Hepatocyte (in vitro differentiated cells): ENCODE measurements around the gene CEP152. TPM values are rescaled to one million over a fixed set of nuclear protein-coding genes. Genes with fewer than 3 reads are reported as not detected.

Experiments
- DNase-seq: peaks from one replicate; pipeline ENCODE4 v3.0.0-alpha.2; 2016; ENCODE audit warnings: low spot score
- H2AFZ ChIP-seq: fragments of 200-600 bp; sonication (generic); 2 replicates; pipeline ENCODE4 v1.6.0; 2016; ENCODE audit warnings: antibody characterized with exemption, mild to moderate bottlenecking
- H3K27ac ChIP-seq: fragments of 200-600 bp; sonication (generic); 2 replicates; pipeline ENCODE4 v1.5.1; 2016; ENCODE audit warnings: mild to moderate bottlenecking
- H3K27me3 ChIP-seq: fragments of 200-600 bp; sonication (generic); 2 replicates; pipeline ENCODE4 v1.6.1; 2016
- H3K36me3 ChIP-seq: fragments of 200-600 bp; sonication (generic); replicated peaks from 2 replicates; pipeline ENCODE4 v1.5.1; 2016; ENCODE audit warnings: low read depth; ENCODE audit not compliant: insufficient read depth
- H3K4me1 ChIP-seq: fragments of 200-600 bp; sonication (generic); 2 replicates; pipeline ENCODE4 v1.5.1; 2016; ENCODE audit warnings: mild to moderate bottlenecking, moderate library complexity; ENCODE audit not compliant: insufficient read depth
- H3K4me2 ChIP-seq: fragments of 200-600 bp; sonication (generic); 2 replicates; pipeline ENCODE4 v1.6.0; 2016
- H3K4me3 ChIP-seq: fragments of 200-600 bp; sonication (generic); 2 replicates; pipeline ENCODE4 v1.5.1; 2016; ENCODE audit warnings: mild to moderate bottlenecking
- H3K79me2 ChIP-seq: fragments of 200-600 bp; sonication (generic); 2 replicates; pipeline ENCODE4 v1.6.0; 2017; ENCODE audit warnings: mild to moderate bottlenecking
- H3K9me2 ChIP-seq: fragments of 200-600 bp; sonication (generic); replicated peaks from 2 replicates; pipeline ENCODE4 v1.6.0; 2017; ENCODE audit warnings: mild to moderate bottlenecking; ENCODE audit not compliant: insufficient read depth
- H3K9me3 ChIP-seq: fragments of 200-600 bp; sonication (generic); 2 replicates; pipeline ENCODE4 v1.5.1; 2016; ENCODE audit warnings: low read depth, mild to moderate bottlenecking
- H4K20me1 ChIP-seq: fragments of 200-600 bp; sonication (generic); 2 replicates; pipeline ENCODE4 v1.6.0; 2016; ENCODE audit warnings: mild to moderate bottlenecking; ENCODE audit not compliant: insufficient read depth, poor library complexity, severe bottlenecking
- EZH2 ChIP-seq: fragments of 200-600 bp; sonication (generic); IDR thresholded peaks from 2 replicates; pipeline ENCODE4 v1.6.1; 2016; ENCODE audit warnings: antibody characterized with exemption, mild to moderate bottlenecking, borderline replicate concordance
- EZH2phosphoT487 ChIP-seq: fragments of 200-600 bp; sonication (generic); IDR thresholded peaks from one replicate; pipeline ENCODE4 v1.6.1; 2018; ENCODE audit warnings: antibody characterized with exemption, mild to moderate bottlenecking, low read depth, moderate library complexity; ENCODE audit not compliant: unreplicated experiment, severe bottlenecking
- WGBS: methylation state at CpG from one replicate; pipeline ENCODE4 v1.1.6; 2016; ENCODE audit warnings: low lambda C conversion rate; ENCODE audit errors: missing lambda C conversion rate; 5-methylcytosine and 5-hydroxymethylcytosine counted together
- polyA plus RNA-seq: library from polyadenylated mRNA; unstranded; fragments of >200 nt; fragmentation: Nextera tagmentation; extraction: Ambion mirVana; gene quantifications from 2 replicates; pipeline ENCODE4 v1.2.1, GENCODE V29; 2016
- total RNA-seq: library from RNA; depleted of rRNA; stranded (reverse); fragments of >200 nt; gene quantifications from 2 replicates; pipeline ENCODE4 v1.2.3, GENCODE V29; 2014
- TF ChIP-seq, protein P1 (sequence below): fragments of 200-600 bp; sonication (generic); IDR thresholded peaks from 2 replicates; pipeline ENCODE4 v1.5.1; 2016; ENCODE audit warnings: antibody characterized with exemption, mild to moderate bottlenecking; ENCODE audit not compliant: poor library complexity

CEP152 gene
- total and polyA plus RNA-seq, 2 experiments from 2014 or later, result 4.7 to 6.3 TPM

DNA sequence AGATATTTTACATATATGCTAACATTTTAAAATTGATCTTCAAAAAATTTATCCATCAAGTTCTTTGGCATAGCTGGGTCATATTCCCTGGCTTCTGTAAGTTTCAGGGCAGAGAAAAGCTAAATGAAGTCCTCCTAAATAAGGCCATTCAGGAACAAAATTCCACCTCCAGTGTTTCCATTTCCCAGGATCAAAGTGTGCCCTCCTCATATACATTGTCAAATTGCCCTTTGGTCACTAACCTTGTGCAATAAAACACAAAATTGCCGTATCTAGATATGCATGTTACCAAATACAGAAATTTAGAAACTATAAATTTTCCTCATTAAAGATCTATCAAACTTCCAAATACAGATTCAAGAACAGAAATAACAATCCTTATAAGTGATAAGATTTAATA is 10.6 kb downstream of the CEP152 start:
- TF ChIP-seq, protein P1, sequence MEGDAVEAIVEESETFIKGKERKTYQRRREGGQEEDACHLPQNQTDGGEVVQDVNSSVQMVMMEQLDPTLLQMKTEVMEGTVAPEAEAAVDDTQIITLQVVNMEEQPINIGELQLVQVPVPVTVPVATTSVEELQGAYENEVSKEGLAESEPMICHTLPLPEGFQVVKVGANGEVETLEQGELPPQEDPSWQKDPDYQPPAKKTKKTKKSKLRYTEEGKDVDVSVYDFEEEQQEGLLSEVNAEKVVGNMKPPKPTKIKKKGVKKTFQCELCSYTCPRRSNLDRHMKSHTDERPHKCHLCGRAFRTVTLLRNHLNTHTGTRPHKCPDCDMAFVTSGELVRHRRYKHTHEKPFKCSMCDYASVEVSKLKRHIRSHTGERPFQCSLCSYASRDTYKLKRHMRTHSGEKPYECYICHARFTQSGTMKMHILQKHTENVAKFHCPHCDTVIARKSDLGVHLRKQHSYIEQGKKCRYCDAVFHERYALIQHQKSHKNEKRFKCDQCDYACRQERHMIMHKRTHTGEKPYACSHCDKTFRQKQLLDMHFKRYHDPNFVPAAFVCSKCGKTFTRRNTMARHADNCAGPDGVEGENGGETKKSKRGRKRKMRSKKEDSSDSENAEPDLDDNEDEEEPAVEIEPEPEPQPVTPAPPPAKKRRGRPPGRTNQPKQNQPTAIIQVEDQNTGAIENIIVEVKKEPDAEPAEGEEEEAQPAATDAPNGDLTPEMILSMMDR, result no peak
- TF ChIP-seq EZH2 (no peak), EZH2phosphoT487 (no peak)
- no peak overlapping the region for H3K4me2 ChIP-seq
- no peak for DNase-seq
- H3K4me1 ChIP-seq, result no peaks in the 10 kb centered on the region
- no peaks in the 10 kb centered on the region for H4K20me1 ChIP-seq
- no peaks in the 10 kb centered on the region for H3K36me3 ChIP-seq
- H3K79me2 ChIP-seq, result no peaks in the 10 kb centered on the region
- H2AFZ ChIP-seq, result no peak overlapping the region
- 69% methylated on average over 1 of the region's 1 CpG for WGBS
- H3K9me2 ChIP-seq, result no peaks in the 10 kb centered on the region
- H3K9me3 ChIP-seq, result no peaks in the 10 kb centered on the region
- no peak overlapping the region for H3K27ac ChIP-seq
- no peak overlapping the region for H3K4me3 ChIP-seq
- H3K27me3 ChIP-seq, result no peaks in the 10 kb centered on the region

- Histone ChIP-seq H3K4me2 (no peak overlapping the region), H3K9me3 (no peaks in the 10 kb centered on the region), H3K9me2 (no peaks in the 10 kb centered on the region), H2AFZ (no peak overlapping the region), H4K20me1 (no peaks in the 10 kb centered on the region), H3K27ac (no peak overlapping the region), H3K79me2 (no peaks in the 10 kb centered on the region), H3K4me1 (no peaks in the 10 kb centered on the region), H3K27me3 (no peaks in the 10 kb centered on the region), H3K4me3 (no peak overlapping the region), H3K36me3 (no peaks in the 10 kb centered on the region)
- TF ChIP-seq EZH2phosphoT487 (no peak), EZH2 (no peak)
- TF ChIP-seq, protein P1, result no peak
- 8% methylated on average over 1 of the region's 1 CpG for WGBS
- DNase-seq, result no peak
Measured at GRCh38 chr15:48798319-48798718, 12.6 kb downstream of the CEP152 start.

DNA sequence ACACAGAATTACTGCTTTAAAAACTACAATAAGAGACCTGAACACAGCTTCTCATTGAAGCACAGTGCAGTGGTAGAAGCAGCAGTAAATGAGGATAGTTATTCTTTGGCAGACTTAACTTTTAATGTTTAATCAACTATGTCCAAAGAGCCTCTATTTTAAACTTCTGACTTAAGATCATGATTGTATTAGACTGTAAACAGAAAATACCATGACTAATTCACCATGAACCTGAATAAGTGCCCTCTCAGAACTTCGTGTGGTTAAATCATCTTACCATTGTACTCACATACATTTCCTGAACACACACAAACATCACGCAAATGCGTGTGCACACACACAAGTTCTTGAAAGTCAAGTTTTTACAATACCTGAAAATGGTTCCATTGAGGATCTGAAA is 13.9 kb downstream of the CEP152 start:
- Histone ChIP-seq H3K79me2 (no peaks in the 10 kb centered on the region), H3K36me3 (no peaks in the 10 kb centered on the region), H4K20me1 (no peaks in the 10 kb centered on the region), H2AFZ (no peak overlapping the region), H3K9me2 (no peaks in the 10 kb centered on the region), H3K4me2 (no peak overlapping the region), H3K4me3 (no peak overlapping the region), H3K27ac (no peak overlapping the region), H3K9me3 (no peaks in the 10 kb centered on the region), H3K4me1 (no peaks in the 10 kb centered on the region), H3K27me3 (no peaks in the 10 kb centered on the region)
- 88% methylated on average over 3 of the region's 3 CpGs for WGBS
- no peak for DNase-seq
- TF ChIP-seq EZH2phosphoT487 (no peak), EZH2 (no peak)
- TF ChIP-seq, protein P1, result no peak

DNA sequence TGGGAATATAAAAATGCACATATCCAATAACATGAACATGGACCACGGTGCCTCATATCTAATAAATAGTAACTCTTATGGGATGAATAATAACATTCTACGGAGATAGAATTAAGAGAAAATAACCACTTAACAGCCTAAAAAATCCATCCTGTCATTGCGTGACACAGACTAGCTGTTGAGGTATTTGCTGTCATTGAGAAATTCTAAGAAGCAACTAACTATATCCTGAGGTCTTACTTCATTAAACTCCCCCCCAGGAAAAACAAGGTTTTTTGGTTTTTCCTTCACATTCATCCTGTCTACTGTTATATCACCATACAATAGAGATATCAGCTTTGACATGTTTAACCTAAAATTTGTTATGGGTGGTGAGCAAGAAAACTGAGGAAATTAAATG is 14.3 kb downstream of the CEP152 start:
- WGBS, result 98% methylated on average over 3 of the region's 3 CpGs
- H3K9me2 ChIP-seq, result no peaks in the 10 kb centered on the region
- no peak overlapping the region for H3K4me2 ChIP-seq
- TF ChIP-seq EZH2phosphoT487 (no peak), EZH2 (no peak)
- TF ChIP-seq, protein P1, result no peak
- H3K79me2 ChIP-seq, result no peaks in the 10 kb centered on the region
- no peaks in the 10 kb centered on the region for H3K4me1 ChIP-seq
- H3K27ac ChIP-seq, result no peak overlapping the region
- H3K4me3 ChIP-seq, result no peak overlapping the region
- no peaks in the 10 kb centered on the region for H3K27me3 ChIP-seq
- H4K20me1 ChIP-seq, result no peaks in the 10 kb centered on the region
- no peak for DNase-seq
- no peak overlapping the region for H2AFZ ChIP-seq
- no peaks in the 10 kb centered on the region for H3K9me3 ChIP-seq
- no peaks in the 10 kb centered on the region for H3K36me3 ChIP-seq
